C4-2B (cell line): Measurements from ENCODE around the gene DPH7.

Experiments
- CTCF ChIP-seq: fragments of 450-650 bp; conservative IDR thresholded peaks from 2 replicates; pipeline ENCODE4 v1.5.1; 2017; ENCODE audit warnings: mild to moderate bottlenecking
- ZFX ChIP-seq: fragments of 450-650 bp; IDR thresholded peaks from 2 replicates; pipeline ENCODE4 v1.6.1; 2017

- TF ChIP-seq CTCF = no peak
- no peak for TF ChIP-seq ZFX
Measured at GRCh38 chr9:137575716-137576411, 2.9 kb downstream of the DPH7 start.
